PFSK-1 (cell line): ENCODE measurements around the gene SNRPA1.

Experiments
- POLR2AphosphoS5 ChIP-seq: IDR thresholded peaks from 2 replicates; pipeline ENCODE4 v1.6.1; 2012; ENCODE audit warnings: low read depth, mild to moderate bottlenecking, control low read depth, low read length, moderate library complexity
- SIN3A ChIP-seq: IDR thresholded peaks from 2 replicates; pipeline ENCODE4 v1.6.1; 2012; ENCODE audit warnings: mild to moderate bottlenecking, low read length, moderate library complexity, borderline replicate concordance; ENCODE audit not compliant: insufficient read depth
- TAF1 ChIP-seq: IDR thresholded peaks from 2 replicates; pipeline ENCODE4 v1.6.1; 2012; ENCODE audit warnings: low read length, control low read depth, borderline replicate concordance; ENCODE audit not compliant: insufficient read depth

DNA sequence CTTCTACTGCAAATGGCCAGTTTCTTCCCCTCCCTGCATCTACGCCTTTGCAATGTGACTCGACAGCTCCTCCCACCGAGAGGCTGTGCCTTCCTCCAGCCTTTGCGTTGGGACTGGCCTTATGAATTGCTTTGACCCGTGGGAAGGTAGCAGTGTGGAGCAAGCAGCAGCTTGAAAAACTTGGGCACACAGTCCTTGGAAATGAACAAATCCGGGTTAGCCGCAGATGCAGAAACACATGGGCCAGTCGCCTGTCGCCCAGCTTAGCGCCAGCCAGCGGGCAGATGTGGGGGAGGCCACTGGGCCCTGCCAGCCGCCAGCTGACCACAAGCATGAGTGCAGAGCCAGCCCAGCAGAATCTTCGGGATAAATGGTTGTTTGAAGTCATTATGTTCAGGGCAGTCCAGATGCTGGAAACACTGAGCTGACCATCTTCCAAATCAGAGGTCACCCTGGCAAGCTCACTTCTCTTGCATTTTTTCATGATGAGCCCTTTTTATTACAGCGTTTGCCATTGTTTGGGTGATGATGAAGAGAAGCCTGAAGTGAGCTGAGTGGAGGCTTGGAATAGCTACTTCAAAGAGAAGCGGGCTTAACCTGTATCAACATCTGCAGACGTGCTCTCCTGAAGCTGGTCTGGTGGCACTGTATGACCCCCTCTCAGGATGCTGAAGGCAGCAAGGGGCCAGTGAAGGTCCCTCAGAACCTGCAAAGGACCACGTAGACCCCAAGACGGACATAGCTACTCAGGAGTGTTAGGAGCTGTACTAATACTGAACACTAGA, 27.5 kb downstream of the SNRPA1 start:
- TF ChIP-seq SIN3A (no peak), TAF1 (no peak), POLR2AphosphoS5 (0 out of 2 replicates have a peak, but pooled peaks have one; percentile 26)
